Renal cortex interstitium (tissue), 11 donors: ENCODE results near the gene AKR1B1. TPM values are rescaled to one million over a fixed set of nuclear protein-coding genes. Genes with fewer than 3 reads are reported as not detected.
A peak's percentile ranks its signal among the peaks of the same experiment; 100 is the strongest.

Experiments
- DNase-seq, 11 donors: peaks; one replicate each; pipeline ENCODE4 v3.0.0-alpha.2; 2013; ENCODE audit warnings: low read depth in 9 of 11, low spot score in 4 of 11; ENCODE audit errors: extremely low read depth in 1 of 11
- polyA plus RNA-seq, 3 donors: library from polyadenylated mRNA; unstranded; fragments of 120-200 nt; gene quantifications; one replicate each; pipeline ENCODE4 v1.2.1, GENCODE V29; 2013; ENCODE audit not compliant: insufficient read length in 3 of 3

AKR1B1 gene
- polyA plus RNA-seq, 3 donors = 90.0 to 104 (median 99.2) TPM

DNA sequence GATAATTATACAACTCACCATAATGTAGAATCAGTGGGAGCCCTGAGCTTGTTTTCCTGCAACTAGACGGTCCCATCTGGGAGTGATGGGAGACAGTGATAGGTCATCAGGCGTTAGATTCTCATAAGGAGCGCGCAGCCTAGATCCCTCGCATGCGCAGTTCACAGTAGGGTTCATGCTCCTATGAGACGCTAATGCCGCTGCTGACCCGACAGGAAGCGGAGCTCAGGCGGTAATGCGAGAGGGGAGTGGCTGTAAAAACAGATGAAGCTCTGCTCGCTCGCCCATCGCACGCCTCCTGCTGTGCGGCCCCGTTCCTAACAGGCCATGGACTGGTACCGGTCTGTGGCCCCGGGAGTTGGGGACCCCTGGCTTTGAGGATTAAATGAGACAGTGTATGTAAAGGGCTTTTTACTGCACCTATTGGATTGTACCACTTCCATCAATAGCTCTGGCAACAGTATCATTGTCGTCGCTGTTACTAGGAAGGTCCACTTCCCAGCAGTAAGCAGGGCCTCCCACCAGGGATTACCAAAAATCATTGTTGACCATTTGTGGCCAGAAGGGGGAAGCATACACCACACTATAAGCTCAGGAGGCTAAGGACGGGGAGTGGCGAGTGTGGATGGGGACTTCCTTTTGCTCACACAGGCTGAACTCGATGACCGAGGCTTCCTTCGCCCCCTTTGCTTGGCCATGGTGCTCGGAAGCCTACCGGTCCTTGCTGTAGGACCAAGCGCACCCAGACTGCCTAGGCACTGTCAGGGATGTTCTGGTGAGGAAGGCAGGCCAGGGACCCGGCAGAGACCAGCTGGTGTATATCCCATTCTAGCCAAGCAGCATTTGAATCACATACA is 26.4 kb downstream of the AKR1B1 start:
- peak; percentile 74 to 92 (median 87) for DNase-seq

DNA sequence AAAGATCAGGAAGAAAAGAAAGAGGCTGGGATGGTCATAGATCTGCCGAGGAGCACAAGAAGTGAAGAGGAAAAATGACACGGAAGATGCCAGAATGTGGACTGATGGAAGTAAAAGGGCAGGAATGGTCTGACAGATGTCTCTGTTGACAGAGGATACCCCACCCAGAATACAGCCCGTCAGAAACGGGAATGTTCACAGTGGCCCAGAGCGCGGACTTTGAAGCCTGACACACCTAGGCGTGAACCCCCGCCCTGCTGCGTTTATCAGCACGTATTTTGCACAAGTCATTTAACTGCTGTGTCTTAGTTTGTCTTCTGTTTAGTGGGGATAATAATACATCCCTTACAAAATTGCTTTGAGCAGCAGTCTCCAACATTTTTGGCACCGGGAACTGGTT is 27.1 kb downstream of the AKR1B1 start:
- DNase-seq = no peak

DNA sequence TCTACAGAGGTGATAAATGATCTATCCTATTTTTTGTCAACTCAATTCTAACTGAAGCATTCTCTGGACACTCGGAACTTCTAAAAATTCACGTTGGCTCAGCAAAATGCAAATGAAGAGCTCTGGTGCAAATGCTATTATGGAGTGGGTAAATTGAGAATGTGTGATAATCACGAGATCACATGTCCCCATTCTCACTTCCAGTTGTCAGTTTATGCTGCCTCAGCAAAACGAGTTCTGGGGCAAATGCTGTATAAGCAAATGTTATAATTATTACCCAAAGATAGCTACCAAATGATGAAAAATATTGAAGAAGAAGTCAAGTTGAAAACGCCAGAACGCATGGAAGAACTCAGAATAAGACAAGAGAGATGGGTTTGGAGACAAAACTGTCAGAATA is 29.4 kb downstream of the AKR1B1 start:
- DNase-seq = no peak

DNA sequence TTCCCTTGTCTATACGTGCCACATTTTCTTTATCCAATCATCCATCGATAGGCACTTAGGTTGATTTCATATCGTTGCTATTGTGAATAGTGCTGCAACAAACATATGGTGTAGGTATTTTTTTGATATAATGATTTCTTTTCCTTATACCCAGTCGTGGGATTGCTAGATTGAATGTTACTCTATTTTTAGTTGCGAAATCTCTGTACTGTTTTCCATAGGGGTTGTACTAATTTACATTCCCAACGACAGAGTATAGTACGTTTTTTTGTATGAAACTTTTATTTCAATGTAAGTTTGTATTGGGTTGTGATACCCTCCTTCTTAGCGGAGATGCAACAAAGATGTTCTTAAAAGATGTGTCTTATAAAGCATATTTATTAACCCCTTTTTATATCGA is 30.0 kb downstream of the AKR1B1 start:
- no peak for DNase-seq

DNA sequence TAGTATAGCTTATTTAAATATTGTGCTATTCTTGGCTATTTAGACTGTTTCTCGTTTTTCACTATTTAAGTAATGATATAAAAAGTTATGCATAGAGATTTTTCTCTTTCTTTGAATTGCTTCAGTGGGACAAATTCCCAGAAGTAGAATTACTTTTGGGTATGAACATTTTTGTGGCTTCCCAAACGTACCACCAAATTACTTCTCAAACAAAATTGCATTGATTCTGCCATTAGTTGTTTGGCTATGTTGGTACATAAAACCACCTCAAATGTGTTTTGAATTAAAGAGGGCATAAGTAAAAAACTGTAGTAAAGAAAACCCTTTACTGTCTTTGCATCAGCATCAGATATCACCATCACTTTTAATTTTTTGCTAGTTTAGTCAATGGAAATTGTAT is 31.0 kb downstream of the AKR1B1 start:
- DNase-seq = no peak

DNA sequence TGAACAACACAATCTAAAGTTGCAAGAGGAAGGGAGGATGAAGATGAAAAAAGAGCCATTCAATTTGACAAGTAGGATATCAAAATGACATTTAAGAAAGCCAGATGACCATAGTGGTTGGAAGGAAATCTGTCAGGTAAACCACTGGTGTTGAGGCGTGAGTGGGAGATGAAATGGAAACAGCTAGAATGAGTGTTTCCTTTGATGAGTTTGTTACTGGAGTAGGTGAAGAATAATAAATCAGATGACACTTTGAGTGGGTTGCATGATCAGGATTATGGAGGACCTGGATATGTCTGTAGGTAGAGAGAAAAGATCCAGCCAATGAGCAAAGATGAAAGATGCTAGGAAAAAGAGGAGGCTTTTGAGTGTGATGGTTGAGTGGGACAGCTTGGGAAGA is 33.1 kb downstream of the AKR1B1 start:
- DNase-seq = no peak

DNA sequence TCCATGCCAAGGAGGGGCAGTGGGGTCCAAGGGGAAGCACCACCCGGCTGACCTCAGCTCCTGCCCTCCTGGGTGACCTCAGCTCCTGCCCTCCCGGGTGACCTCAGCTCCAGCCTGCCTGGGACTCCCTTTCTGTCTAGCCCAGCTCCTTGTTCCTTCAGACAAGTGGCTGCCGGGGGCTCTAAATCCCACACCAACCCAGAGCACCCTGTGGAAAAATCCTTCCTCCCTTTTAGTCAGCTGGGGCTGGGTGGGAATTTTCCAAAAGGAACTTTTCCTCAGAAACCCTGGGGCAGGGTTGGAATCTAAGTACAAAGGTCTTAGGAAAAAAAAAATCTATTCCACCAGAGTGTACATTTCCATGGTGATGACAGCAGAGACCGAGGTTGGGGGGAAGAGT is 36.3 kb downstream of the AKR1B1 start:
- no peak for DNase-seq

DNA sequence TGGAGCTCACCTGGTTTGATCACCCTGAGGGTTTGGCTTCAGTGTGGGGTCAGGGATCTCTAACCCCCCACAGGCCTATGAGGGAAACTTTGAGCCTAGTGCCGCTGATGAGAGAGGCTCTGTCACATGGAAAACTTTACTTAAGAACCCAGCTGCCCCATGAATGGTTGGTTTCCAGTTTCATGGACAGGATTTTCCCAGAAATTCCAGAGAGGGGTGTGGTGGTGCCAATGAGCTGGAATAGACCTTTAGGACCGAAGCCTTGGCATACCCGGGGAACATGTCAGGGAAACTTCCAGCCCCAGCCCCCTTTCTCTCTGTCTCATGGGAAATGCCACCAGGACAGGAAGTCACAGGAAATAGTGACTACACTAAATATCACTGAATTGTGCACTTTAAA is 36.9 kb downstream of the AKR1B1 start:
- no peak for DNase-seq

DNA sequence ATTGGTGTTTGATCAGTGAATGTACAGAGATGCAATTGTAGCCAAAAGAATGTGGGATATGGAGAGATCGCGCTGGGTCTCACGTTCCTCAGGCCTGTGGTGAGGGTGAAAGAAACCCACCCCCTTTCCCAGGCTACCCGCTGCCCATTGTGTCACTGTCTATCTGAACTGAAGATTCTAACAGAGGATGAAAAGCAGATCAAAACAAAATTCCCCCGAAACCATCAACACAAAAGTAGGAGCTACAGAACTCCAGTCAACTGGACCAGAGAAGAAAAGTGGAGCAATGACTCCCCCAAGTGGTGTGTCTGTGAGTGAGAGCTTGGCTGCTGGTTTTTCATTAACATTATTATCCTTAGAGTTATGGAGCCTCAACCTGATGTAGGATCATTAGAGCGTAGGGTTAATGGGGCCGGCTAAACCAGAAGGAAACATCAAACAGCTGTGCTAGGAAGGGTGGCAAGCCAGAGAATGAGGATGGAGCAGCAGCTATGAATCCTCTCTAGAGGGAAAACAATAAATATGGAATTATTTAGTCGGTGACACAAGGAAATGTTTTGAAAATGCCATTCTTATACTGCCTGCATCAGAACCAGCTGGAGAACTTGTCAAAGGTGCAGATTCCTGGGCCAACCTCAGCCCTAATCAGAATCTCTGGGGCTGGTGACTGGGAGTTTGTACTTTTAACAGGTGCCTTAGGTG is 38.3 kb downstream of the AKR1B1 start:
- DNase-seq = peak in 9 of 11 donors; percentile 33 to 62 (median 40)

DNA sequence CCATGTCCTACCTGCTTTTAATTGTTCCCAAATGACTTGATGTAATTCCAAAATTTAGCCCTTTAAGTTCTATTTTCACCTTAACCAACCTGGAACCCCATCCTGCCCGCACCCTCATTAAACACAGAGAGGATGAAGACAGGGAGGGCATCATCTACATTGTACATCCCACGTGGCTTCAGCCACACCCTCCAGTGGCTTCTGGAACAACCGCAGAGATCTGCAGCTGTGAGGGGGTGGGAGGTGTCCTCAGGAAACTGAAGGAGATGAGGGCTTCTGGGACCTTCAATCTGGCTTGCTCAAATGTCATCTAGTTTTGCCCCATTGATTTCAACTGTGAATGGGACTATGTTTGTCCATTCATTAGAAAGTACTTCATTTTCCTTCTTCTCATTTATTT is 39.0 kb downstream of the AKR1B1 start:
- no peak for DNase-seq

DNA sequence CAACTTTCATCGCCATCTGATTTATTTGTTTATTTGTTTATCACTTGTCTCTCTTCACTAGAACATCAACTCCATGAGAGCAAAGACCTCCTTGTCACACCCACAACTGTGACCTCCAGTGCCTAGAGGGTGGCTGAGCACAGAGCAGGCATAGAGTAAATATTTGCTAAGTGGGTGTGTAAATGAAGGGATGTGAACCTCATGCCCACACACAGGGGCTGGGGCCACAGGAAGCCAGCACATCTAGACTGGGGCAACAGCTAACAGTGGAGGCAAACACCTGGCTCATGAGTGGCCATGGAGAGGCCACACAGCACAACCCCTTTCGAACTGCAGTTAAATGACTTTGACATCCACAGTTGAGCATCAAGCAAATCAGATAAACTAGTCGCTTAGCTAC is 39.8 kb downstream of the AKR1B1 start:
- no peak for DNase-seq

DNA sequence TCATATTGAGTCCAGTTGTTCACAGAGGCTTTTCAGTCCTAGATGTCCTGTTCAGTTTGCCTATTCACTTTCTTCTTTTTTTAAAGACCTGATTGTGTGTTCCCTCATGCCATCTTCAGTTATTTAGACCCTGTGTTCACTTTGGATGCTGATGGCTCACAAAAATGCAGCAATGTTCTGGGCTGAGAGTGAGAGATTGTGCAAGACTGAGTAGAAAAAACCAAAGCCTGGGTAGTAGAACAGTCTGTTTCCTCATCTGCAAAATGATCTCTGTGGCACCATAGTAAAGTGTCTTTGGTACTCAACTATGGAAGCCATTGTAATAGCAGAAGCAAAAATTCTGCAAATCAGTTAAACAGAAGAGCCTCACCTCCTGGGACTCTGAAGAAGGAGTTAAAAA is 43.2 kb downstream of the AKR1B1 start:
- no peak for DNase-seq

DNA sequence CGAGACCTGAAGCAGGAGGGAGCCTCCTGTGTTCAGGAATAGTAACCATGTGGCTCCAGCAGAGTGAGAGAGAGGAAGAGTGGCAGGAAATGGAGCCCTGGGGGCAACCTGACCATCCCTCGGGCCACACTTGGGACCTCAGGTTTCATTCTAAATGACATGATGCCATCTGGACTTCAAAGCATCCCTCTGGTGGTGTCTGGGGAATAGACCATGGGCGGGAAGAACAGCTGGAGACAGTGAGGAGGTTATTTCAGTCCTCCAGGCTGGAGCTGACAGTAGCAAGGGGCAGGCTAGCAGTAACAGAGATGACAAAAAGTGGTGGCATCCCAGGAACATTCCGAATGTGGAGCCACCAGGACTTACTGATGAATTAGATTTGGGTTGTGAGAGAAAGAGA is 44.8 kb downstream of the AKR1B1 start:
- no peak for DNase-seq

DNA sequence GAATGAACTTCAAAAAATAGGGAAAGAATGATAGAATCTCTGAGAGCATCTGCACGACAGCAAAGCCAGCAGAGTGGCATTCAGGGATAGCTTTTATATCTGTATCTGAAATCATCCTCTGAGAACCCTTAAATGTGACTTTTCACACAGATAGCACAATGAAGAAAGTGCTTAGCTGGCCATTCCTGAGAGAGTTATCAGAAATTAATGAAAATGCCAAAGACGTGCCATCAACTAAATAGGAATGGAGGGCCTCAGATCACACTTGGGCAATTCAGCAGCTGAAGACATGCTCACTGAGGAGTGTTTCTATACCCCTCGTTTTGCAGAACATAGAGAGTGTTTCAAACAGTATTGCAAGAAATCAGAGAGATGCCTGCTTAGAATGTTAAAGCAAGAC is 51.6 kb downstream of the AKR1B1 start:
- DNase-seq = no peak

DNA sequence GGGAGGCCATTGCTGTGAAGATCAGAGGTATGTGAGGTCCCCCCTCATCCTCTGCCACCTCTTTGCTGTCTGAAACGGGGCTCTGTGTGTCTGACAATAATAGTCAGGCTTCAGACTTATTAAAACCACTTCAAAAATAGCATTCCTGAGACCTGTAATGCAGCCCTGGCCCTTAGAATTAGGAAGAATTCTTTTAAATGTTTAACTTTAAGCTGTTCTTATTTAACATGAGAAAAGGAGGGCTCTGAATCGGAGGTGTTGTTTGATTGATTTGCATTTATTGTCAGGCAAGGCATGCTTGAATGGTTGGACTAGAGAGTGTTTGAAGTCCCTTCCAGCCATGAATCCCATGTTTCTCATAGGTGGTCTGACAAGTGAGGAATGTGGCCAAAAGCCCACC is 52.5 kb downstream of the AKR1B1 start:
- no peak for DNase-seq

DNA sequence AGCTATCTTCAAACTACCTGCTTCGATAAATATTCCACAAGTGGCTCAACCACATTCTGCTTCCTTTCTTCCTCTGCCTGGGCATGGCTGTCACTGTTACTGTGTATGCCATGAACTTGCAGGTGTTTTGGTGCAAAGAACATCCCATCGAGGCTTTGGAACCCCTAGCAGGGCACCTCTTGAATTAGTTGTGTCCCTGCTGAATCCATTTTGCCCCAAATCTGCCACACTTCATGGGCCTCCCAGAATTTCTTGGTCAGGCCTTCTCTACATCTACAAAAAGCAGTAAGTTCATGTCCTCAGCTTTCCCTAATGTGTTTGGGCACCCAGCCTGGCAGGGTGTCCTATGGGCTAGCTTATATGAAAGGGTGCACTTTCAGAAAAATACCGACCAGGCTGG is 53.6 kb downstream of the AKR1B1 start:
- no peak for DNase-seq

DNA sequence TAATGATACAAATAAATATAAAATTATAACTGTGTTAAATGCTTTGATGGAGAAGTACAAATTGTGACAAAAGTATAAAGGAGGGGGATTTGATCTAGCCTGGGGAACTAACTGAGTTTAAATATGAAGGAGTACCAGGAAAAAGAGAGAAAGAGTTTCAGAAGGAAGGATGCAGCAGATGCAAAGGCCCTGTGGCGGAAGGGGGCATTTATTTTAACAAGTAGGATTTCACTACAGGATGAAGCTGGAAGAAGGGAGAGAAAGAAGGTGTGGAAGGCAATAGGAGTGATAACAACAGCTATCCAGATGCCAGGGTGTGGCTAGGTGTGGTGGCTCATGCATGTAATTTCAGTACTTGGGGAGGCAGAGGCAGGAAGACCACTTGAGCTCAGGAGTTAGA is 55.8 kb downstream of the AKR1B1 start:
- DNase-seq = no peak

DNA sequence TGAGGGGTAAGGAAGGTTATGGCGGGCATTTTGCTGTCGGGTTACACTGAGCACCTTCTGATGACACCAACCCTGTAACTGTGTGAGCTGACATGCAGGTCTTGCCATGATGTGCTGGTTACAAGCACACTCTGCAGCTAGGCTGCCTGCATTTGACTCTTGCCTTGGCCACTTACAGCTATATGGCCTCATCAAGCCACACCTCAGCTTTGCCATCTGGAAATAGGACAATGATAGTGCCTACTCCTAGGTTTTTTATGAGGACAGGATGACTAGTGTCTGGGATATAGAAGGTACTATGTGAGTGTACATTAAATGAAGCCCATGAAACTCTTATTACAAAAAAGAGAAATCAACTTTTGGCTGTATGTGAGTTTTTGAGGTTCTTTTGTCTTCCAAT is 58.0 kb downstream of the AKR1B1 start:
- DNase-seq = no peak

DNA sequence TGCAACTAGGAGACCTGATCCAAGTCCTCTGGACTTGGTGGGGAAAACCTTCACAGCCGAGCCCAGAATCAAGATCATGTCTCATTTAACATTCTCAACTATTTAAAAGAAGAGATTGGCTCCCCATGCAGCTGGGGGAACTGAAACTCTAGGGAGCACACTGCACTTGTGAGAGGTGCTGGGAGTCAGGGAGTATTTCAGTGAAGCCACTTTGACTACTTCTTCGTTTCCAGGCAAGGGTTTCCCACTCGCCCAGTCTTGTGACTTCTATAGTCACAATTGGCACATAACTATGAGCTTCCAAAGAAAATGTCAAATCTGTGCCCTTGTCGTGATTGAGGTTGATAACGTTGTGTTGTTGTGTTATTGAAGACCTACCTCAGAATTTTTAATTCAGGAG is 62.9 kb downstream of the AKR1B1 start:
- no peak for DNase-seq

DNA sequence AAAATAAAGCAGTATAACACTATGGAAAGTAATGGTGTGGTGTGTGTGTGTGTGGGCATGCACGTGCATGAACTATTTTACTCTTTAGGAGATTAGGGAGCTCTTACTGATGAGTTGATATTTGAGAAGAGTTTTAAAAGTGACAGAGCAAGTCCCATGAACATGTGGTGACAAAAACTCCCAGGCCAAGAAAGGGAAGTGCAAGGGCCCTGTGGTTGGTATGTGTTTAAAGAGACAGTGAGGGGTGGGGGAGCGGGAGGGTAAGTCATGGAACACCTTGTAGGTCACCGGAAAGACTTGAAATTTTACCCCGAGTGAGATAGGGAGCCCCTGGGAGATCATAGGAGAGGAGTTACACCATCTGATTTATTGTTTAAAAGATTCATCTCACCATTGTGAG is 63.3 kb downstream of the AKR1B1 start:
- no peak for DNase-seq

DNA sequence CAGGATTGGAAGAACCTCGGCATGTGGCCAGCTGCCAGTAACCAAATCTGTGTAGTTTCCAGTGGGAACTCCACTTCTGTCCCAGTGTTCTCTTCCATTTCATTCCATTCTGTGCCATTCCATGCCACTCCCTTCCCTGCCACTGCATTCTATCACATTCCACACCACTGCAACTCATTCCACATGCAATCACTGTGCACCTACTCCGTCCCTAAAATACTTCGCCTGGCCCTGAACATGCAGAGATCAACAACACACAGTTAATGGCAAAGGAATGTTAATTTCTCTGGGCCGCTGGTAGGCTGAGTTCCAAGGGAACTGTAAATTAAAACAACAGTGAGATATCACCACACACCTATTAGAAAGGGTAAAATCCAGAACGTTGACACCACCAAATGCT is 64.8 kb downstream of the AKR1B1 start:
- DNase-seq = no peak
